NK-92 (cell line): ENCODE measurements around the gene DACT2.
"Not testable (repeated sequence)": the region's sequence is repeated elsewhere in the genome, so short reads cannot be mapped to it uniquely, and the experiment has no call there.

Experiments used
- DNase-seq: peaks from one replicate; lab custom pipeline; 2025; ENCODE audit not compliant: unreplicated experiment; lab: John Stamatoyannopoulos, UW

The DACT2 gene

GRCh38 chr6:168304752-168305015 lies 14.9 kb downstream of the DACT2 start:
- DNase-seq = no peak

GRCh38 chr6:168303982-168304751 lies 15.4 kb downstream of the DACT2 start:
- no peak for DNase-seq

- DNase-seq = no peak
Measured at GRCh38 chr6:168302534-168302933, 17.0 kb downstream of the DACT2 start.

- DNase-seq = no peak
Measured at GRCh38 chr6:168301648-168302398, 17.8 kb downstream of the DACT2 start.

- DNase-seq = no peak
Measured at GRCh38 chr6:168300975-168301647, 18.5 kb downstream of the DACT2 start.

- DNase-seq = no peak
Measured at GRCh38 chr6:168299541-168300511, 19.8 kb downstream of the DACT2 start.

GRCh38 chr6:168297643-168298042 lies 21.9 kb downstream of the DACT2 start:
- DNase-seq = no peak

GRCh38 chr6:168294901-168295300 lies 24.7 kb downstream of the DACT2 start:
- no peak for DNase-seq

- DNase-seq = no peak
Measured at GRCh38 chr6:168293636-168294530, 25.7 kb downstream of the DACT2 start.

GRCh38 chr6:168292826-168293225 lies 26.8 kb downstream of the DACT2 start:
- DNase-seq = no peak

GRCh38 chr6:168291450-168291849 lies 28.1 kb downstream of the DACT2 start:
- no peak for DNase-seq

GRCh38 chr6:168290095-168290494 lies 29.5 kb downstream of the DACT2 start:
- DNase-seq = no peak

GRCh38 chr6:168289571-168289962 lies 30.0 kb downstream of the DACT2 start:
- DNase-seq = no peak

- DNase-seq = no peak
Measured at GRCh38 chr6:168288781-168289570, 30.6 kb downstream of the DACT2 start.

- DNase-seq = not testable (repeated sequence)
Measured at GRCh38 chr6:168287460-168287859, 32.1 kb downstream of the DACT2 start.

GRCh38 chr6:168286771-168287446 lies 32.7 kb downstream of the DACT2 start:
- DNase-seq = not testable (repeated sequence)

GRCh38 chr6:168286116-168286515 lies 33.5 kb downstream of the DACT2 start:
- no peak for DNase-seq

GRCh38 chr6:168285456-168285855 lies 34.1 kb downstream of the DACT2 start:
- no peak for DNase-seq

GRCh38 chr6:168284187-168284586 lies 35.4 kb downstream of the DACT2 start:
- no peak for DNase-seq
